Aorta (tissue), 5 donors: ENCODE data around the gene DAPK1. TPM values are rescaled to one million over a fixed set of nuclear protein-coding genes. Genes with fewer than 3 reads are reported as not detected.
"Not testable (repeated sequence)": the region's sequence is repeated elsewhere in the genome, so short reads cannot be mapped to it uniquely, and the experiment has no call there.

ENCODE experiments used
- ATAC-seq: fragments of 200-7000 bp; cut with Tn5 transposase; one replicate; pipeline ENCODE4 v1.9.1; 2022; ENCODE audit warnings: moderate library complexity; ENCODE audit not compliant: low FRiP score
- DNase-seq, 2 donors: peaks; one replicate each; pipeline ENCODE4 v3.0.0-alpha.2; 2020
- H3K27ac ChIP-seq, 2 donors: one replicate each; pipeline ENCODE4 v1.5.1; 2013; ENCODE audit warnings: low read length in 2 of 2, mild to moderate bottlenecking in 2 of 2, moderate library complexity in 2 of 2, control low read depth in 1 of 2, inconsistent platforms in 1 of 2, low read depth in 1 of 2
- H3K27me3 ChIP-seq, 2 donors: one replicate each; pipeline ENCODE4 v1.6.1; 2013; ENCODE audit warnings: control low read depth in 1 of 2, low read length in 1 of 2, mild to moderate bottlenecking in 1 of 2, moderate library complexity in 1 of 2; ENCODE audit not compliant: insufficient read depth in 2 of 2, control insufficient read depth in 1 of 2
- H3K36me3 ChIP-seq, 2 donors: one replicate each; pipeline ENCODE4 v1.6.1; 2013; ENCODE audit warnings: control low read depth in 1 of 2, low read length in 1 of 2, mild to moderate bottlenecking in 1 of 2; ENCODE audit not compliant: insufficient read depth in 2 of 2, control insufficient read depth in 1 of 2
- H3K4me1 ChIP-seq, 2 donors: one replicate each; pipeline ENCODE4 v1.6.1; 2013; ENCODE audit warnings: low read length in 2 of 2, control low read depth in 1 of 2, mild to moderate bottlenecking in 1 of 2, moderate library complexity in 1 of 2; ENCODE audit not compliant: insufficient read depth in 2 of 2, control insufficient read depth in 1 of 2
- H3K4me3 ChIP-seq, 2 donors: one replicate each; pipeline ENCODE4 v1.5.1; 2013; ENCODE audit warnings: low read length in 2 of 2, control low read depth in 1 of 2, mild to moderate bottlenecking in 1 of 2
- H3K9me3 ChIP-seq: one replicate; pipeline ENCODE4 v1.6.1; 2013; ENCODE audit warnings: mild to moderate bottlenecking, low read length; ENCODE audit not compliant: control insufficient read depth
- WGBS, 2 donors: extraction: QIAGEN DNeasy Blood & Tissue Kit; methylation state at CpG; one replicate each; pipeline ENCODE4 v1.1.7; 2013; 5-methylcytosine and 5-hydroxymethylcytosine counted together
- intact Hi-C, 2 donors: fragments of 100-400 bp; cut with DNase I; formaldehyde crosslinking; loops; one replicate each; pipeline versions ENCODE4 v1.14.2 to v1.15.0; 2022
- polyA plus RNA-seq, 2 donors: library from polyadenylated mRNA; stranded (reverse); fragments of 200-250 nt; gene quantifications; one replicate each; pipeline ENCODE4 v1.2.3, GENCODE V29; 2013
- total RNA-seq, 2 donors: library from RNA; stranded (reverse); fragmentation: NEBNext Ultra II Directional; extraction: Animal tissue kit (Norgen Biotek cat#: 25700); gene quantifications; one replicate each; pipeline ENCODE4 v1.2.1, GENCODE V29; 2021
- donor health status: healthy with polysubstance abuse.
- donor health status: Bipolar disorder and iron deficiency.
- donor health status: DM: no; HTN: no; CAD: no.
- donor health status: DM: no; HTN: no; CAD: no.
- donor health status: DM: yes; HTN: yes; CAD: no.

Gene DAPK1
- total and polyA plus RNA-seq, 4 donors, result 6.5 to 41.7 (median 21.7) TPM

DNA sequence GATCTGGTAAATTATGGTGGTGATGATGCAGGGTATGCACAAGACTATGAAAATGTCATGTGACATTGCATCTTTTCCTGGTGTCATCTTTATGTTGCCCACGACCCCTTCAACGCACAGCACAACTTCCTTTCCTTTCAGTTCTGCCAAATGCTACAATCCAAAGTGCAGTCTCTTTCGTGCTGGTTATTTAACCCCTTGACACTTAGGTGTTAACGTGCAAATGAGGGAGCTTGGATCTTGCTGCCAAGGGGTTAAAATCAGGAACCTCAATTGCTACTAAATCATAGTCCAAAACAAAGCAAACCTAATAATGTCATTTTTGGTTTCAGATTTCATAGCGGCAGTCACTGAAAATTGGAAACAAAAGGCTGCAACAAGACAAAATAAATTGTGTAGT lies 244.2 kb downstream of the DAPK1 start:
- H3K4me3 ChIP-seq, result no peak overlapping the region
- 9 to 13% methylated on average over 5 of the region's 5 CpGs for whole genome bisulfite sequencing, 2 donors
- no peaks in the 10 kb centered on the region for H3K27me3 ChIP-seq
- intact Hi-C loops, result no loop called here
- peaks cover 8% of the 10 kb centered on the region for H3K9me3 ChIP-seq
- no peaks in the 10 kb centered on the region for H3K4me1 ChIP-seq
- no peak for DNase-seq
- no peaks in the 10 kb centered on the region for H3K36me3 ChIP-seq
- no peak for ATAC-seq
- H3K27ac ChIP-seq, result no peak overlapping the region

DNA sequence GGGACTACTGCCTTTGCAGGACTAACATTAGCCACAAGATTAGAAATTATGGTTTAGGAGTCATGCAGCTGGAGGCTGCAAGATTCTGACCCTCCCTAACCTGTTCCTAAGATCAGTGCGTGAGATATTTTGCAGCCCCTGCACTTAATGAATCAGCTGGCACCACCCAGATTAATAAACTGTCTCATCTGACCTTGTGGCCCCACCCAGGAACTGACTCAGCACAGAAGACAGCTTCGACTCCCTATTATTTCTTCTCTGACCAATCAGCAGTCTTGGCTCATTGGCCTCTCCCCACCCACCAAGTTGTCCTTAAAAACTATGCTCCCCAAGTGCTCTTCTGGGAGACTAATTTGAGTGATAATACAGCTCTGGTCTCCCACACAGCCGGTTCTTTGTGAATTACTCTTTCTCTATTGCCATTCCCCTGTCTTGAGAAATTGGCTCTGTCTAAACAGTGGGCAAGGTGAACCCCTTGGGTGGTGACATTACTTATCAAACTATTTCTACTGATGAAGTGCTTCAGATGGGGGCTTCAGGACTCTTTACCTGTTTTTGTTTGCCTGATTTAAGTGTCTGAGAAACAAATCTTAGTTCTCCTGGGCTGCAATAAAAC lies 245.3 kb downstream of the DAPK1 start:
- no peak overlapping the region for H3K27ac ChIP-seq
- ATAC-seq (no peak), DNase-seq (no peak)
- no peaks in the 10 kb centered on the region for H3K36me3 ChIP-seq
- 83% methylated on average over 3 of the region's 3 CpGs for WGBS, 2 donors
- peaks cover 8% of the 10 kb centered on the region for H3K9me3 ChIP-seq
- intact Hi-C loops, result no loop called here
- H3K4me1 ChIP-seq, result no peaks in the 10 kb centered on the region
- H3K4me3 ChIP-seq, result no peak overlapping the region
- H3K27me3 ChIP-seq, result no peaks in the 10 kb centered on the region

DNA sequence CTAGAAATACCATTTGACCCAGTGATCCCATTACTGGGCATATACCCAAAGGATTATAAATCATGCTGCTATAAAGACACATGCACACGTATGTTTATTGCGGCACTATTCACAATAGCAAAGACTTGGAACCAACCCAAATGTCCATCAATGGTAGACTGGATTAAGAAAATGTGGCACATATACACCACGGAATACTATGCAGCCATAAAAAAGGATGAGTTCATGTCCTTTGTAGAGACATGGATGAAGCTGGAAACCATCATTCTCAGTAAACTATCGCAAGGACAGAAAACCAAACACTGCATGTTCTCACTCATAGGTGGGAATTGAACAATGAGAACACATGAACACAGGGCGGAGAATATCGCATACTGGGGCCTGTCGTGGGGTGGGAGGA lies 246.6 kb downstream of the DAPK1 start:
- ATAC-seq, H3K9me3 ChIP-seq, intact Hi-C loops: not testable (repeated sequence)

DNA sequence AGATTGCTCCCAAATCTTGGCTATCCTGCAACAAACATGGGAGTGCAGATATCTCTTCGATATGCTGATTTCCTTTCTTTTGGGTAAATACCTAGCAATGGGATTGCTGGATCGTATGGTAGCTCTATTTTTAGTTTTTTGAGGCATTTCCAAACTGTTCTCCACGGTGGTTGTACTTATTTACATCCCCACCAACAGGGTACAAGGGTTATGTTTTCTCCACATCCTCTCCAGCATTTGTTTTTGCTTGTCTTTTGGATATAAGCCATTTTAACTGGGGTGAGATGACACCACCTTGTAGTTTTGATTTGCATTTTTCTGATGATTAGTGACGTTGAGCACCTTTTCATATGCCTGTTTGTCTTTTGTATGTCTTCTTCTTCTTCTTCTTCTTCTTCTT lies 248.5 kb downstream of the DAPK1 start:
- Histone ChIP-seq H3K36me3 (no peaks in the 10 kb centered on the region), H3K9me3 (peaks cover 7% of the 10 kb centered on the region), H3K4me1 (no peaks in the 10 kb centered on the region), H3K4me3 (no peak overlapping the region), H3K27ac (no peak overlapping the region), H3K27me3 (no peaks in the 10 kb centered on the region)
- ATAC-seq (no peak), DNase-seq (no peak)
- intact Hi-C loops, result no loop called here
- 45 to 46% methylated on average over 4 of the region's 4 CpGs for whole genome bisulfite sequencing, 2 donors

More for the DNA sequence above, 246.6 kb downstream of the DAPK1 start:
- DNase-seq, H3K27ac ChIP-seq, H3K36me3 ChIP-seq, H3K4me3 ChIP-seq, H3K27me3 ChIP-seq, H3K4me1 ChIP-seq: not testable (repeated sequence)
- WGBS, 2 donors, result 90 to 98% methylated on average over 5 to 6 of the region's 7 CpGs

DNA sequence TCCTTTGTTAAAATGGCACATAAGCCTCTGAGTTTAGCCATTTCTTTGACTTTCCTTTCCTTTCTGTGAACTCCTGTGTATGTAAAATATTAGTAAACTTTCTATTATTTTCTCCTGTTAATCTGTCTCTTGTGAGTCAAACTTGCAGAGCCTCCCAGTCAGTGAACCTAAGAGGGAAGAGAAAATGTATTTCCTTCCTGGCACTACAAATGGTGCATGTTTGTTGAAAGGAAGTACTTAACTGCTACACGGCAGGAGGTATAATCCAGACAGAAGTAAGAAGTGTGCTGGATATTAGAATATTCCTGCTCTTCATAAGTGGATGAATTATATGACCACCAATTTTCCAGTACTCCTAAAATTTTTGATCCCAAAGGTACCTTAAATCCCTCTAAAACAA lies 251.2 kb downstream of the DAPK1 start:
- Histone ChIP-seq H3K9me3 (peaks cover 5% of the 10 kb centered on the region), H3K4me1 (no peaks in the 10 kb centered on the region), H3K27ac (no peak overlapping the region), H3K36me3 (no peaks in the 10 kb centered on the region), H3K4me3 (no peak overlapping the region), H3K27me3 (no peaks in the 10 kb centered on the region)
- ATAC-seq (no peak), DNase-seq (no peak)
- 13 to 15% methylated on average over 1 of the region's 1 CpG for WGBS, 2 donors
- intact Hi-C loops, result no loop called here

DNA sequence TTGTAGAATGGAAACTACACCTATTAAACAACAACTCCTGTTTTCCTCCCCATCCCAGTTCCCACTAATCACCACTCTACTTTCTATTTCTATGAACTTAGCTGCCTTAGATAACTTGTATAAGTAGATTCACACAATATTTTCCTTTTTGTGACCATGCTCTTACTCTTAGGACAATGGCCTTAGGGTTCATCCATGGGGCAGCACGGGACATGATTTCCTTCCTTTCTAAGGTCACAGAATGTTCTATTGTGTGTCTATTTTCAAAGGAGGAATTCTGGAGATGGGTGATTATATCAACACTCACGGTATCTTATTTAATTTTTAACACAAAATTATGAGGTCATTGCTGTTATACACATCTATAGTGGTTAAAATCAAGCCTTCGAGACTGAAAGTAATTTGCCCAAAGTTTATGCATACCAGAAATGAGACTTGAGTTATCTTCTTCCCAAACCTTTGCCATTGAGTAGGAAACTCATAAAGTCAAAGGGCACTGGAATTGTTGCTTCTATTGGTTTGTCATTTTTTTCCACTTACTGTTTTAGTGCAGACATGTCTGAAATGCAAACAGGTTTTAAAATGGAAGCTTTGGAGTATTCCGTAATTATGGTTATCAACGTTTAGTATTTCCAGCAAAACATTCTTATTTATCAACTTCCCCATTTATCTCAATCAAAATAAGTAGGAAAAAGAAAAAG lies 251.8 kb downstream of the DAPK1 start:
- DNase-seq (no peak), ATAC-seq (no peak)
- no peak overlapping the region for H3K27ac ChIP-seq
- no peaks in the 10 kb centered on the region for H3K27me3 ChIP-seq
- WGBS, 2 donors, result 54 to 66% methylated on average over 5 of the region's 5 CpGs
- H3K4me3 ChIP-seq, result no peak overlapping the region
- intact Hi-C loops, result no loop called here
- no peaks in the 10 kb centered on the region for H3K4me1 ChIP-seq
- H3K36me3 ChIP-seq, result no peaks in the 10 kb centered on the region
- peaks cover 5% of the 10 kb centered on the region for H3K9me3 ChIP-seq

DNA sequence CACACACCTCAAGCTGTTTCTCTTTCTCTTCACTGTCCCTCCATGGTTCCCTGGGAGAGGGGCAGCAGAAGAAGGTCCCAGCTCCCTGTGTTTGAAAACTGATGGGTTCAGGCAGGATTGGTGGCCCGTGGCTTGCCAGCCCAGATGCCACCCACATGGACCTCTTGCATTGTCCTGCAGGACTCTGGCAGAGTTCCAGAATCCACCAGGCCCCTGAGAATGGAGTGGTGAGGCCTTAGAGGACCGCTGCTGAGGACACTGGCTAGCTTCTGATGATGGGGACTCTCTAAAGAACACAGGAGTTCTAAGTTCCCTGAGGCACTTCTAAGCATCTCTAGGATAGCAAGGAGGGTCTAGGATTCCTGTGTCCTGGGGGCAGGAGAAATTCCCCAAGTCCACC lies 253.1 kb downstream of the DAPK1 start:
- Histone ChIP-seq H3K9me3 (peaks cover 5% of the 10 kb centered on the region), H3K4me1 (no peaks in the 10 kb centered on the region), H3K4me3 (no peak overlapping the region), H3K36me3 (no peaks in the 10 kb centered on the region), H3K27ac (no peak overlapping the region), H3K27me3 (no peaks in the 10 kb centered on the region)
- no peak for DNase-seq
- WGBS, 2 donors, result 42 to 86% methylated on average over 2 of the region's 2 CpGs
- intact Hi-C loops, result no loop called here
- ATAC-seq, result no peak

DNA sequence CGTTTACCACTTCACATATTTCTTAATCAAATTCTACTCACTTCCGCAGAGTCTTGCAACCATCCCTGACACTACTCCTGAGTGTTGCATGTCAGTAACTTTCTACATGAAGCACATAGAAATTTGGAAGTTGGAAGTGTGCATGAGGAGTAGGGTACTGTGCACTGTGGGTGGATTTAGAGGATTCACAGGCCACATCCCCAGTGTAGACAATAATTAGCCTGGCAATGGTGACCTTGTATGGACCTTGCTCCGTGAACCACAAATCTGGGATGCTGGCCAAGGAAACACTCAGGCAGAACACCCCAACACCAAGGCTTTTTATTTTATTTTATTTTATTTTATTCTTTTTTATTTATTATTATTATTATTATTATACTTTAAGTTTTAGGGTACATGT lies 253.8 kb downstream of the DAPK1 start:
- peaks cover 5% of the 10 kb centered on the region for H3K9me3 ChIP-seq
- H3K27me3 ChIP-seq, result no peaks in the 10 kb centered on the region
- H3K4me3 ChIP-seq, result no peak overlapping the region
- intact Hi-C loops, result no loop called here
- no peak for ATAC-seq
- H3K4me1 ChIP-seq, result no peaks in the 10 kb centered on the region
- WGBS, 2 donors, result 78 to 80% methylated on average over 3 of the region's 3 CpGs
- H3K36me3 ChIP-seq, result no peaks in the 10 kb centered on the region
- H3K27ac ChIP-seq, result no peak overlapping the region
- DNase-seq, result no peak

DNA sequence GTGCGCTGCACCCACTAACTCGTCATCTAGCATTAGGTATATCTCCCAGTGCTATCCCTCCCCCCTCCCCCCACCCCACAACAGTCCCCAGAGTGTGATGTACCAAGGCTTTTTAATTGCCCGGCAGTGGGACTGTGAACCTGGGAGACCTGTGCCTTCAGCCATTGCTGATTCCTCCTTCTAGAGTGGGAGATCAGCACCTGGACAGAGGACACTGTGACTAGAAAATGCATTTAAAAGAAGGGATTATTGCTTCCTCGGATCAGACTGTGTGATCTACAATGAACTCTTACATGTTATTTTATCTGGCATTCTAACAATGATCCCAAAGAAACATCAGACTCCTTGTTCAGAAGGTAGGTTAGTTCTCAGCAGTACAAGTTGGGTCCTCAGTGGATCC lies 254.2 kb downstream of the DAPK1 start:
- intact Hi-C loops, result no loop called here
- ATAC-seq, result no peak
- WGBS, 2 donors, result 38 to 58% methylated on average over 2 to 3 of the region's 4 CpGs

More for the DNA sequence above, 254.2 kb downstream of the DAPK1 start:
- H3K9me3 ChIP-seq, result peaks cover 5% of the 10 kb centered on the region
- H3K4me3 ChIP-seq, result no peak overlapping the region
- H3K27me3 ChIP-seq, result no peaks in the 10 kb centered on the region
- H3K27ac ChIP-seq, result no peak overlapping the region
- H3K36me3 ChIP-seq, result no peaks in the 10 kb centered on the region
- no peaks in the 10 kb centered on the region for H3K4me1 ChIP-seq
- no peak for DNase-seq
